Measurements from ENCODE around the gene LTA.
"Not testable (repeated sequence)": the region's sequence is repeated elsewhere in the genome, so short reads cannot be mapped to it uniquely, and the experiment has no call there.

Gene LTA

GRCh38 chr6:31551371-31551770, 20.7 kb upstream of the LTA start:
- peak; percentile 54 for DNase-seq
- H3K27me3 ChIP-seq (replicated peaks); H3K27ac ChIP-seq; H3K4me3 ChIP-seq (ENCODE audit: low read depth, low read length); in situ Hi-C loops (cut with HindIII; ENCODE audit: low pct_ligation_motif_present, low sequenced_read_pairs): not testable (repeated sequence)
- TF ChIP-seq CTCF (IDR thresholded peaks at IDR 0.05; ENCODE audit: low read depth, low read length, missing control alignments): peak; percentile 72
- peaks cover 18% of the 10 kb centered on the region for H3K36me3 ChIP-seq (replicated peaks)

- Histone ChIP-seq H3K36me3 (replicated peaks) (peaks cover 22% of the 10 kb centered on the region), H3K4me3 (ENCODE audit: low read depth, low read length) (no peak overlapping the region)
- DNase-seq: no peak
Measured at GRCh38 chr6:31556307-31556706, 15.8 kb upstream of the LTA start.

GRCh38 chr6:31557443-31558317, 14.4 kb upstream of the LTA start:
- Histone ChIP-seq H3K27ac (no peak overlapping the region), H3K27me3 (replicated peaks) (no peaks in the 10 kb centered on the region), H3K36me3 (replicated peaks) (peaks cover 20% of the 10 kb centered on the region), H3K4me3 (ENCODE audit: low read depth, low read length) (no peak overlapping the region)
- in situ Hi-C loops (cut with HindIII; ENCODE audit: low pct_ligation_motif_present, low sequenced_read_pairs): no loop called here
- no peak for TF ChIP-seq CTCF (IDR thresholded peaks at IDR 0.05; ENCODE audit: low read depth, low read length, missing control alignments)
- DNase-seq: no peak

More at GRCh38 chr6:31556307-31556706, 15.8 kb upstream of the LTA start:
- no peaks in the 10 kb centered on the region for H3K27me3 ChIP-seq (replicated peaks)
- no peak for TF ChIP-seq CTCF (IDR thresholded peaks at IDR 0.05; ENCODE audit: low read depth, low read length, missing control alignments)
- in situ Hi-C loops (cut with HindIII; ENCODE audit: low pct_ligation_motif_present, low sequenced_read_pairs): no loop called here
- no peak overlapping the region for H3K27ac ChIP-seq

- in situ Hi-C loops (cut with HindIII; ENCODE audit: low pct_ligation_motif_present, low sequenced_read_pairs): no loop called here
- Histone ChIP-seq H3K27me3 (replicated peaks) (no peaks in the 10 kb centered on the region), H3K27ac (no peak overlapping the region), H3K36me3 (replicated peaks) (peaks cover 18% of the 10 kb centered on the region), H3K4me3 (ENCODE audit: low read depth, low read length) (no peak overlapping the region)
- TF ChIP-seq CTCF (IDR thresholded peaks at IDR 0.05; ENCODE audit: low read depth, low read length, missing control alignments): no peak
- DNase-seq: no peak
Measured at GRCh38 chr6:31558318-31558625, 13.8 kb upstream of the LTA start.

GRCh38 chr6:31558631-31559500, 13.2 kb upstream of the LTA start:
- TF ChIP-seq CTCF (IDR thresholded peaks at IDR 0.05; ENCODE audit: low read depth, low read length, missing control alignments): no peak
- in situ Hi-C loops (cut with HindIII; ENCODE audit: low pct_ligation_motif_present, low sequenced_read_pairs): no loop called here
- no peak for DNase-seq
- H3K27me3 ChIP-seq (replicated peaks): no peaks in the 10 kb centered on the region
- no peak overlapping the region for H3K4me3 ChIP-seq (ENCODE audit: low read depth, low read length)
- H3K36me3 ChIP-seq (replicated peaks): peaks cover 17% of the 10 kb centered on the region
- H3K27ac ChIP-seq: peak overlapping the region; percentile 68

Data from brain microvascular endothelial cell (primary cell).